Stimulated activated CD8-positive, alpha-beta memory T cell treated with anti-CD3 and anti-CD28 coated beads, Interleukin-15, amount 100 ng/mL, for 48 hours (primary cell): ENCODE measurements around the gene CACNA1C.

Experiments used
- DNase-seq, 2 donors: peaks; one replicate each; pipeline ENCODE4 v3.0.0-alpha.2; 2020; ENCODE audit warnings: low read depth in 2 of 2

The CACNA1C gene

DNA sequence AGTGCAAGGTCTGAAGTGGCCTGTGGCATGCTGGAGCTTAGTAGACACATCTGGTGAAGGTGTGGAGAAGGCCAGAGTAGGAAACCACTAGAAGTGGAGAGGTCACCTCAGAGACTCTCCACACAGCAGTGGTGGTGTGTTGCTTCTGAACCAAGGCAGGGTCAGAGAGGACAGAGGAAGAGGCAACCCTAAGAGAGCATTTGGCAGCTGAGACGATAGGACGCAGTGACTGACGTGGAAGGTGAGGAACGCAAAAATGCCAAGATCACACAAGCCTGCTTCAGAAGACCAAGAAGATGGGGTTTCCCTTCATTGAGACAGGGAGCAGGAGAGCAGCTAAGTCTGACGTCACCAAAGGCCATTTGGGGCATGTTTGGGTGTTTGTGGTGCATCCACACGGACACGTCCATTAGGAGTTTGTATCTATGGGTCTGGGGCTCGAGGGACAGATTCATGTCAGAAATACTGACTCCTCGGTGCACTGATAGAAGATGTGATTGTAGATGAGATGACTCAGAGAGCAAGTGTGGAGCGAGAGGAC lies 338.1 kb downstream of the CACNA1C start:
- DNase-seq: no peak

DNA sequence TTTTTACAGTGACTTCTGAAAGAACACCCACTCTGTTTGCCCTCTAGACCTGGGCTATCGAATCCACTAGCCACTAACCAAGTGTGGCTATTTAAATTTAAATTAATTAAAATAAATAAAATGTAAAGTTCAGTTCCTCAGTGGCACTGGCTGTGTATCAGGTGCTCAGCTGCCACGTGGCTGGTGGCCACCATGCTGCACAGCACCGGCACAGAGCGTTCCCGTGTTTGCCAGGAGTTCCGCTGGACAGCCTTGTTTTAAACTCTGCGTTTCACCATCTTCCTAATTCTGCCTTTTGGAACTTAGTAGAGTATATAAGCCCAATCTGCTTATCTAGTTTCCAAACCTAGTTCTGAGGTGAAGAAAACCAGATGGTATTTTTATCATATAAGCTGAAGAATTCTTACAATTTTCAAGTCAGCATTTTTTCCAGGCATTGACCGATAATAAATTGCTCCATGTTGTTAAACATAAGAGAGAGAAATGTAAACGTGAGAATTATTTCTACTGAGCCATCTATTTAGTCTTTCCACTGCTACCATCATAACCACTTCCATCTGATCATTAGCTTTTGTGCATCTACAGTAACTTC lies 339.0 kb downstream of the CACNA1C start:
- DNase-seq: no peak

DNA sequence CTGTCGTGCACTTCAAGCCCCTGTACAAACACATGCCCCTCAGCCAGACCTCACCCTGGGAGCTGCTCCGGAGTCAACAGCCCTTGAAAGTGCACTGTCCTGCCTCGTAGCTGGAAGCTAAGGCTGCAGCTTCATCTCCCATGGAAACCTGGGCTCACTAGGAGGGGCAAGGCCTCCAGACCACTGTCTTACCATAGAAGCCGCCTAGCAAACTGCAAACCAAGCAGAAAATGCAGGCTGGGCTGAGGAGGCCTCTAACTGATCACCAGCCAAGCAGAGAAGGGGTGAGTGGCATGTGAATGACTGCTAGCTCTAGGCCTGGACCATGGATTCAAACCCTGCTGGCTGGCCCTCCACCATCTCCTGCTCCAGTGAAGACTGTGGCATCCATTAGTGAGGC lies 340.2 kb downstream of the CACNA1C start:
- no peak for DNase-seq

DNA sequence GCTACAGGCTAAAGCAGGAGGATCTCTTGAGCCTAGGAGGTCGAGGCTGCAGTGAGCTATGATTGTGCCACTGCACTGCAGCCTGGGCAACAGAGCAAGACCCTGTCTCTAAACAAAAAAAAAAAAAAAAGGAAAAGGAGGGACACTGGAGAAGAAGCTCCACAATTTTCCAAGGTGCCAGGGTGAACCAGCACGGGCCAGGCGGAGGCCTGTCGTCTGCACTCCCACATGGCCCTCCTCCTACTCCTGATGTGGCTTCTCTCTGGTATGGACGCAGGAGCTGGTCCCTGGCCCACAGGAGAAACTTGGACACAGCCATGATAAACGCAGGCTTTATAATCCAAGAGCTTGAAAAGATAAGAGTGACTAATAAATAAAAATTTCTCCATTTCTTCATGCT lies 341.2 kb downstream of the CACNA1C start:
- DNase-seq: no peak

DNA sequence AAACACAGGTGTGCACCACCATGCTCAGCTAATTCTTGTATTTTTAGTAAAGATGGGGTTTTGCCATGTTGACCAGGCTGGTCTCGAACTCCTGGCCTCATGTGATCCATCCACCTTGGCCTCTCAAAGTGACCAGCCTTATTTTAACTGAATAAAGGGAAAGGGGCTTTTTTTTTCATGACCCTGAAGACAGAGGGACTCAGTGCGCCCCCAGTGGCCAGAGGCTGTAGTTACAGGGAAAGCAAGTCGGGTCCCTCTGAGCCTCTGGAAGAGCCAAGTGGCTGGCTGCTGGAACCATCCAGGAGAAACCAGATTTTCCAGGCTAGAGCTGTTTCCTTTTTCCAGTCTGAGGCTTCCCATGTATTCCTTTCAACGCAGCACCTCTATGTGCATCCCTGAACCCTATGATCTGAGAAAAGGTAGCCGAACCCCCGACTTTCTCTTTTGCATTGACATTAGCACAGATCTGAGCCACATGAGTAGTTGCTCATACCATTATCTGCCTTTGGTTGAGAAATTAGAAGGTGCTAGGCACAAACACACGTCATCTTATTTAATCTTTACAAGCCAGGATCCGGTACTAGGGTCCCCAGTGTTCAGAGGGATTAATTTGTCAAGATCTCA lies 342.7 kb downstream of the CACNA1C start:
- peak in 1 of 2 donors; percentile 14 for DNase-seq

DNA sequence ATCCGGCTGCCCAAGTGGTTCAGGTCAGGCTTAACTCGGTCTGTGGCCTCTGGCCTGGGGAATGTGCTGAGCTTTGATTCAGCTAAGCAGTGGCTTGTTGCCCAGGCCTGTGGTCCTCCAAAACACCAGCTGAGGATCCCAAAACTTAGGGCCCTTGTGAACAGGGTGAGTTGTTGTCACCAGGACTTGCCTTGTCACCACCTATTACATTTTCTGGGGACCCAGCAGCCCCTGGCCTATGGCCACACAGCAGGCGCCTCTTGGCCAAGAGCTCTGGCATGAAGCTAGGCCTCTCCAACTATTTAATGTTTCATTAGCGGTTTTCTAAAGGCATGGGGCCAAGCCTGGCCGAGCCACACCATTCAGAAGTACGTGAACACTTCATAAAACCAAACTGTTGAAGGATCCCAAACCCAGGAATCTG lies 343.7 kb downstream of the CACNA1C start:
- no peak for DNase-seq

DNA sequence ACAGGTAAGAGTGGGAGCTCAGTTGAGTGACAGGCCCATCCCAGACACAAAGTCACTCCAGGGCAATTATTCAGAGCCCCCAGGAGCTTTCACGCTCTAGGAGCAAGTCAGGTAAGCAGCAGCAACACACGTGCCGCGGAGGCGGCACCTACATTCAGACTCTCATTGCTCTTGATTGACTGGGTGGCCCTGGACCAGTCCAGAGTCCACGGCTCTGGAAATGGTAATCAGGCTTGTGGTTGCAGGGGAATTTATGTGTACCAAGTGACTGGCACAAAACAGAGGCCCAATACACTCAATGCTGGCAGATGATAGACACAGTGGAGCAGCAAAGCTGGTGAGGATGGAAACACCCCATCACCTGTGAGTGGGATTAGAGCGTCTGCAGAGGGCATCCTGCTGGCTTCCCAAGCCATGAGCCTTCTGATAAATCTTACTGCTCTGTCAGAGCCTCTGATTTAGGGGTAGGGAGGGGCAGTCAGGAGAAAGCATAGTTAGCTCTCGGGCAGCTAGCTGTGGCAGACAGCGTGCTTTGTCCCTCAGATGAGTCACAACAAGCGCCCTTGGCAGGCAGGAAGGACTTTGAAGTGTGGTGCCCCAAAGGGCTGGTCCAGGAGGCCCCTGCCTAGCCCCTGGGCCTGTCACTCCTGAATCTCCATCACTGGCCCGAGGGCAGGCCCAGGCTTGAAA lies 344.7 kb downstream of the CACNA1C start:
- DNase-seq: no peak

DNA sequence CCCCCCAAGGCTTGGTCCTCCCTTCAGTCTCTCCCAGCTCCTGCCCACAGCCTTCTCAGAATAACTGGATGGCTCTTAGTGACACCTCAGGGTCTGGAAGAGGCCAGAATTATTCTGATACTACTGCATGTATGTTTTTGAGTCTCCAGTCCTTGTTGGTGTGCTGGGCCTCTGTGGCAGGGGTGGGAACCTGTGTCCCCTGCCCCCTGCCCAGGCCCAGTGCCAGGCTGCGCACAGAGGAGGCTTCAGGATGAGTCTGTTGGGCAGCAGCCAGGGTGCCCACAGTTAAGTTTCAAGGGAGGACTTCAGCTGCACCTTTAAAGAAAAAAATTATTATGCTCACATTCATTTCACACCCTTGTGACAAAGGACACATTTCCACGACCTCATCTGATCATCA lies 348.3 kb downstream of the CACNA1C start:
- DNase-seq: no peak

DNA sequence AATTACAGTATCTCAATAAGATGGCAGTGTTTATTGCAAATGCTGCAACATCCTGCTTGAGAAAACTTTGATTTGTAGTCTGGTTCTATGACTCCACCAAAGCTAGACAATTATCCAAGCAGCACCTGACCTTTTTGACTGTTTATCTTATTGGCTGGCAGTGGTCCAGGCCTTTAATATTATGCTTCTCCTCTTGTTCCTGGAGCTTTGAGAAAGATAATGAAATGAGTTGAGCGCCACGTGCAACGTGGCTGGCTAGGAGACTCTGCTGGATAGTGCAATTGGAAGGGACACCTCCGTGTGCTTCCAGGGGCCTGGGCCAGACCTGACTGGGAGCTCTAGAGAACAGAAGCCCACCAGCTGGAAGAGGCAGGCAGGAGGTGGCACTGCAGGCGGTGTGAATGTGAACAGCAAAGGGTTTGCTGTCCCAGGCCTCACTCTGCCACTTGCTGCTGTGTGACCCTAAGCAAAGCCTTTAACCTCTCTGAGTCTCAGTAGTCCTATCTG lies 349.3 kb downstream of the CACNA1C start:
- DNase-seq: no peak

DNA sequence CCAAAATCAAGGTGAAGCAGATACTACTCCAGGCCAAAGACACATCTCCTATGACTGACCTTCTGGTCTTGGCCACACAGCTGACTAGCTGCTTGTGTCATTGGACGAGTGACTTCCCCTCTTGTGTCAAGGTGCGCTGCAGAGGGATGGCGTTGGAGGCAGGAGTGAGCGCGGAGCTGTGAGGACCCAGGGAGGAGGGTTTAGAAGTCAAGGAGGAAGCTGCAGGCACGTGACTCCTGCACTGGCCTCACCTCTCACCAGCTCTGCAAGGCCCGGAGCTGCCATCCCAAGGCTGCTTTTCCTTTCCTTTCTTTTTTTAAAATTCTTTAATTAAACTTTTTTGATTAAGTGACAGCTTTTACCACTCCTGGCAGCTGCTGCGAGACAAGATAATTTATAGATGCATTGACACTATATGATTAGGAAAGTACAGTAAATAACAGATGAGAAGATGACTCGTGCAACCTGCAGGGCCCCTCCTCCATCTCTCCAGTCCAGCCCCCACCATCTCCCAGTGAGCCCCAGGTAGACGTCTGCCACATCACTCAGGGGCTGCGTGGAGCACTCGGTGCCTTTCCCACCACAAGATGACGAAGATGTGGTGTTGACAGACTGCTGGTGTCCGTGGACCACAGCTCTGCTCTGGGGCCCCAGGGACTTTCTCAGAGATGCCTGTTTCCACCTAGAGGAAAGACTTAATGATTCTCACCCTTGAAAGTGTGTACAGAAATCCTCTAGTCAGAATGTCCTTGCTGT lies 350.6 kb downstream of the CACNA1C start:
- no peak for DNase-seq

DNA sequence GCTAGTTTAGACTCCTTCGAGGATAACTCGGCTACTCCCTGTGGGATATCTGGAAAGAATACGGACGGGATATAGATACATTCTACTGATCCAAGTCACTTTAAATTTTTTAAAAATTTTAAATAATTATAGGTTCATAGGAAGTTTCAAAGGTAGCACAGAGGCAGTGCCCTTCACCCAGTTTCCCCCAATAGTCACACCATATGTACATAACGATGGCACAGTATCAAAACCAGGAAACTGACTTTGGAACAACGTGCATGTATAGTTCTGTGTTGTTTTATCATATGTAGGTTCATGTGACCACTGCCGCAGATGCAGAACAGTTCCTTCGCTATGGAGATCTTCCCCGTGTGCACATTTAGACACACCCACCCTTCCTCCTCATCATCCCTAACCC lies 352.3 kb downstream of the CACNA1C start:
- DNase-seq: no peak

DNA sequence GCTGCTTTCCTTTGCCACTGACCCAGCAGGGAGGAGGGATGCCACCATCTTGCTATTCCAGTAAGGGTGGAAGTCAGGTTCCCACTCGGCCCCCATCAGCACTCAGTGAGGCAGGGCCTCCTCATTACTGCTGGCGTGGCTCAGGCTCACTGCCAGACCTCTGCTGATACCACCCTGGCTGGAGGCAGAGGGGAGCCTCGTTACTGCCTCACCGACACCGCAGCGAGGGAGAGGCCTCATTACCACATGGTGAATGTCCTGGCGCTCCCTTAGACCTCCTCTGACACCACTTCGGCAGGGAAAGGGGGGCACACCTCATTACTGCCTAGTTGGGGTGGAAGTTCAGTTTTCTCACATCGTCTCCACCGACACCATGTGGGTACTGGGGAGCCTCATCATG lies 354.1 kb downstream of the CACNA1C start:
- no peak for DNase-seq

DNA sequence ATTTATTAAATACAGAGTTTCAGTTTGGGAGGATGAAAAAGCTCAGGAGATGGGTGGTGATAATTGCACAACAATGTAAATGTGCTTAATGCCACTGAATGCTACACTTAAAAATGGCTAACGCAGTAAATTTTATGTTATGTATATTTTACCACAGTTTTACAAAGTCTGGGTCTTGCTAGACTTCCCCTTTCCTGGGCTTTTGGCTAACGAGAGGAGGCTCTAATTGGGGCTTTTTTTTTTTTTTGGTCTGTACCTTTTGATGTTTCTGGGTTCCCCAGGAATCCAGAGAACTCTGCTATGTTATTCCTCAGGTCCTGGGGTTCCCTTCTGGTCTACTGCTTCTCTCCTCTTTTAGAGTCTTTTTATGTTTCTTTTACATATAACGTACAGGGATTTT lies 355.5 kb downstream of the CACNA1C start:
- no peak for DNase-seq

DNA sequence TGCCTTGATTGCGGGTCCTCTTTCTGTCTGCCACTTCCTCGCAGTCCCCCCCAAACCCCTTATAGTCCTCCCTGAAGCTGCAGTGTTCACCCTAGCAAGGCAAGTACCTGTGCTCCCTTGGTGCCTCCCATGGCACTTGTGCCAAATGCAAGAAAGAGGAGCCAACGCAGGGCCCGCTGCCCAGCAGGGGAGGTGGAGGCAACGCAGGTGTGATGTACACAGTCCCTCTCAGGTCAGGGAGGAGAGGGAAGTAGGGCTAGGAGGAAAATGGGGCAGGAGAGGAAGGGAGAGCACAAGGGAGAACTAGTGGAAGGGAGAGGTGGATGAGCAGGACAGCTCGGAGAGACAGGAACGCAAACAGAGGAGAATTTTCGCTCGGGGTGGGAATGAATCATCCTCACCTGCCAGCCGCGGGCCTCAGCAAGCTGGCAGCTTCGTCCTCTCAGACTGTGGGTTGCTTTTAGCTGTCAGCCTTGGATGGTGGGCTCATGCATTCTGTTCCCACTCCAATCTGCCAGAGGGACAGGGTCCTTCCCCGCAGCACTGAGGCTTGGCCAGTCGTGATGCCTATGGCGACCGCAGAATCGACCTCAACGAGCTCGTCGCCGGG lies 357.0 kb downstream of the CACNA1C start:
- no peak for DNase-seq

DNA sequence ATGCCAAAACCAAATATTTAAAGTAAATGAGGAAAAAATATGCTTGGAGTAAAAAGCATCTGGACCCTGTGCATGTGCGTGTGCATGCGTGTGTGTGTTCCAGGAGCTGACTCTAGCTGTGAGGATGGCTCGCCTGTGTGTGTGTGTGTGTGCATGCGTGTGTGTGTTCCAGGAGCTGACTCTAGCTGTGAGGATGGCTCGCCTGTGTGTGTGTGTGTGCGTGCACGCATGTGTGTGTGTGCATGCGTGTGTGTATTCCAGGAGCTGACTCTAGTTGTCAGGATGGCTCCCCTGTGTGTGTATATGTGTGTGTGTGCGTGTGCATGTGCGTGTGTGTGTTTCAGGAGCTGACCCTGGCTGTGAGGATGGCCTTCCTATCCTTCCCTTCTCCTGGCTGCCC lies 357.7 kb downstream of the CACNA1C start:
- no peak for DNase-seq

DNA sequence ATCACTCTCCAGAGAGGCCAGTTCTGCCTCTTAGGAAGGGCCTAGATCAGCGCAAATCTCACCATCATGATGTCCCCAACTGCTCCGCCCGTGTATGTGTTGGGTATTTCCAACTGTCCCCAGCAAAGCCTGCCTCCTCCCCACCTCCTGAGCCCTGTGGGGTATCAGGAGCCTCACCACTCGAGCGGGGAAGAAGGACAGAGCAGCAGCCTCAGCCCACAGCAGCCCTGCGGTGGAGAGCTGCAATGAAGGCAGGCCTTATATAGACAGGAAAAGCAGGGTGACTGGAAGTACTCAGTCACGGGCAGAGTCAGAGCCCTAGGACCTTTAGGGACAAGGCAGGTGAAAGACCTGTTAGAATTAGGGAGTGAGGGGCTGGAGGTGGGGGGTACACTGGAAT lies 358.2 kb downstream of the CACNA1C start:
- DNase-seq: no peak

DNA sequence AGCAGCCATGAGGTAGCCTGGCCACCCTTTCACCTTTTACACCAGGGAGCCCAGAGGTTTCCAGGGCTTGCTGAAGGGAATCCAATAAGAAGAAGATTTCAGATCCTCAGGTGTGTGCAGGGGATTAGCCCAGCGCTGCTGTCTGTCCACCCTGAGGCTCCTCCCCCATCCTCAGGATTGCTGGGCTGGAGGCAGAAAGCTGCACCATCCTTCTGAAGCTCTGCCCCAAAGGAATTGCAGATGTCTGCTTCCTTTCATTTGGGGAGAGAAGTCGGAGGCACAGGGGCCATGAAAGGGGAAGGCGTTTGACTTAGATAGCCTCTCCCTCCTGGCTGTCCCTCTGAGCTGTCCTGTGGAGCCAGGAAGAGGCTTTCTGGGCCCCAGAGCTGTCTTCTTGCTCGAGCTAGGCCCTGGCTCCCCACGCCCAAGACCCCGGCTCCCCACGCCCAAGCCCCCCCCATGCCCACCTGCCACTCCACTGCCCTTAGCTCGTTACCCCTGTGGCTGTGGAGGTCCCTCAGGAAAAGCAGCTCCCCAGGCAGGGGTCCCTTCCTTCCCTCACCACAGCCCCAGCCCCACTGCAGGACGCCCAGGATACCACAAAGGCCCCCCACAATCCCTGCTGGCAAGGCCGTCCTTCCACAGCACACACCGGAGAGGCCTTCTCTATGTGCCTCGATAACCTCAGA lies 359.0 kb downstream of the CACNA1C start:
- DNase-seq: no peak

DNA sequence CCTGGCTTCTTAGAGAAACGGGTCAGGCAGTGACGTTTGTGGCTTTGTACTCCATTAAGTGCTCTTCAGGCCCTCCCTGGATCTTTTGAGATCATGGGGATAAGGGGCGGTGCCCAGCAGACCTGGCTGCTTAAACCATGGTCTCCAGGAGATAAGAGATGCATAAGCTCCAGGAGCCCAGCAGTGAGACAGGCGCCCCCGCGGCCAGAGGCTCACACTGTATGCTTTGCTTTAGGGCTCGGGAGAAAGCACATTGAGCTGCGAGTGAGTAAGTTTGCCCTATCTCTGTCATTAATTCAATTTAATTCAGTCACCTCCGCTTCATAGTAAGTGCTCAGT lies 359.5 kb downstream of the CACNA1C start:
- DNase-seq: no peak

DNA sequence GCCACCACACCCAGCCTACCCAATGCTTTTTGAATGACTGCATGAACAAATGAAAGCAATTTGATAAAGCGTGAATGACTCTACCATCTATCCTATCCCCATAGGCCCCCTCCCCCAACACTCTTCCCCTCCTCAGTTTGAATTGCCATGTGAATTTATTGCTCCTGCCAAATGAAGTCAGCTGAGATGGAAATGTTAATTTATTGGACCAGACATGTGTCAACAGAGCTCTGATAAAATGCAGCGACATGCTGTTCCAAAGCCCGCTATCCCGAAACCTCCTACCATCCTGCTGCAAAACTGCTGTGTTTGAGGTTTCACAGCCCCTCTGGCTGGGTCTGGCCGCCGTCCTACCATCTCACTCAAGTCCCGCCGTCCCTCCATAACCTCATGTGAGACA lies 360.5 kb downstream of the CACNA1C start:
- no peak for DNase-seq

DNA sequence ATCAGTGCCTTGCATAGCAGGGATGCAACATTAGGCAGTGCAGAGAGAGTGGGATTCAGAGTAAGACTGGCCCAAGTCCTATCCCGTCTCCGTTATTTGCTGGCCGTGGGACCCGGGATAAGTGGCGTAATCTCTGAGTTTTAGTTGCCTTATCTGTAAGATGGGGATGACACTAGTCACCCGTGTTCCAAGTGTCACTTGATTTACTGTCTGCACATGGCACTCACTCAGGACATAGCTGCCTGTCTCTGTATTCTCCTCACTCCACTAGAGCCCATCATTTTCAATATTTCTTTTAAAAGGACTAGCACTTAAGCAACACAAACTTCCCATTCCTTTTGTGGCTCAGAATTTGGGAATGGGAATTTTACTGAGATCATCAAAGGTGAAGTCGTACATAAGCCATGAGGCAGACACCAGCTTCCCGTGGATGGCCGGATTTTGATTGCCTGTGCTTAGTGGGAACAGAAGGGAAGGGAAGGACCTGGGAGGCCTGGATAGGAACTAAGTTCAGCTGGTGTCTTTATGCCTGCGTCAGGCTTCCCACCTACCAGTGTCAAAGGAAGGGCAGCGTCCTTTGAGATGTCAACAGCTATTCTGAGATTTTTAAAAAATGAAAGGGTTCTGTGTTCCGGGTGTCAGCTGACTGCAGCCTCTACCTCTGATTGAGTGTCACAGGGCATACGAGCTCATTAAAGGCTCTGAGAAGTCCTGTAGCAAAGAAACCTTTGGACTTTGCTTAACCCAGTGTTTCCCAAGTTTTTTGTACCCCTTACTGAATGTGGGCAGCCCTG lies 361.4 kb downstream of the CACNA1C start:
- DNase-seq: no peak
